Peyer's patch (tissue), 4 donors: ENCODE data around the gene KANSL1.

Source experiments
- POLR2A ChIP-seq, 2 donors: fragments of 450-650 bp; IDR thresholded peaks; one replicate each; pipeline ENCODE4 v1.5.1; 2017; ENCODE audit warnings: antibody characterized with exemption in 2 of 2, mild to moderate bottlenecking in 2 of 2, moderate library complexity in 2 of 2
- TF ChIP-seq, protein P1 (sequence below), 6 experiments: fragments of 450-650 bp in 4 of 6; fragments of 200-600 bp in 2 of 6; sonication (generic) in 1 of 6; IDR thresholded peaks; one replicate each; pipeline ENCODE4 v1.5.1; 2017 to 2019; ENCODE audit warnings: antibody characterized with exemption in 6 of 6, mild to moderate bottlenecking in 3 of 6, moderate library complexity in 1 of 6

DNA sequence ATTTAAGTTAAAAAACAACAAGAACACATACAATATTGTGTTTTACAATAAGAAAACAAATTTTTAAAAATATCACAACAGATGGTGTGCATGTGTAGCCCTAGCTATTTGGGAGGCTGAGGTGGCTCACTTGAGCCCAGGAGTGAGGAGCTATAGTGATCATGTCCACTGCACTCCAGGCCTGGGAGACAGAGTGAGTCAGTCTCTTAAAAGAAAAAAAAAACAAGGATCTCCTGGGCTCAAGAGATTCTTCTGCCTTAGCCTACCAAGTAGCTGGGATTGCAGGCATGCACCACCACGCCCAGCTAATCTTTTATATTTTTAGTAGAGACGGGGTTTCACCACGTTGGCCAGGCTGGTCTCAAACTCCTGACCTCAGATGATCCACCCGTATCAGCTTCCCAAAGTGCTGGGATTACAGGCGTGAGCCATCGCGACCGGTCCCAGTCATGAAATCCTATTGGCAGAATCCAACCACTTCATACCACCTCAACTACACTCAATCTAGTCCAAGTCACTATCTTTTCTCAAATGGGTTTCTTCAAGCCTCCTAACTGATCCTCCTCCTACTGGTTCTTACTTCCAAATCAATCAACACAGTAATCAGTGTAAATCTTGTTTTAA is 139.2 kb downstream of the KANSL1 start:
- TF ChIP-seq, protein P1, sequence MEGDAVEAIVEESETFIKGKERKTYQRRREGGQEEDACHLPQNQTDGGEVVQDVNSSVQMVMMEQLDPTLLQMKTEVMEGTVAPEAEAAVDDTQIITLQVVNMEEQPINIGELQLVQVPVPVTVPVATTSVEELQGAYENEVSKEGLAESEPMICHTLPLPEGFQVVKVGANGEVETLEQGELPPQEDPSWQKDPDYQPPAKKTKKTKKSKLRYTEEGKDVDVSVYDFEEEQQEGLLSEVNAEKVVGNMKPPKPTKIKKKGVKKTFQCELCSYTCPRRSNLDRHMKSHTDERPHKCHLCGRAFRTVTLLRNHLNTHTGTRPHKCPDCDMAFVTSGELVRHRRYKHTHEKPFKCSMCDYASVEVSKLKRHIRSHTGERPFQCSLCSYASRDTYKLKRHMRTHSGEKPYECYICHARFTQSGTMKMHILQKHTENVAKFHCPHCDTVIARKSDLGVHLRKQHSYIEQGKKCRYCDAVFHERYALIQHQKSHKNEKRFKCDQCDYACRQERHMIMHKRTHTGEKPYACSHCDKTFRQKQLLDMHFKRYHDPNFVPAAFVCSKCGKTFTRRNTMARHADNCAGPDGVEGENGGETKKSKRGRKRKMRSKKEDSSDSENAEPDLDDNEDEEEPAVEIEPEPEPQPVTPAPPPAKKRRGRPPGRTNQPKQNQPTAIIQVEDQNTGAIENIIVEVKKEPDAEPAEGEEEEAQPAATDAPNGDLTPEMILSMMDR (IDR thresholded peaks at IDR 0.05), result no peak
- no peak for TF ChIP-seq POLR2A (IDR thresholded peaks at IDR 0.05)
